WTC11 (cell line): Measurements from ENCODE around the gene ARAP2. TPM values are rescaled to one million over a fixed set of nuclear protein-coding genes. Genes with fewer than 3 reads are reported as not detected.

Experiments used
- ATAC-seq: fragments of 200-7000 bp; cut with Tn5 transposase; 2 replicates; pipeline ENCODE4 v1.10.0; 2021; ENCODE audit warnings: mild to moderate bottlenecking, moderate library complexity
- CTCF ChIA-PET: fragments of 300-600 bp; sonication (Branson Sonifier 250); formaldehyde crosslinking; loops from one replicate; lab custom pipeline; 2021; ENCODE audit warnings: antibody characterized with exemption; lab: Charles Lee
- POLR2A ChIA-PET: fragments of 350-600 bp; sonication (Branson Sonifier 250); formaldehyde crosslinking; loops from one replicate; lab custom pipeline; 2021; ENCODE audit warnings: antibody characterized with exemption; lab: Charles Lee
- DNase-seq: peaks from one replicate; pipeline ENCODE4 v3.0.0; 2021; ENCODE audit warnings: low spot score
- H3K27ac Mint-ChIP-seq: 2 replicates; pipeline ENCODE4 v1.8.0; 2021; ENCODE audit warnings: mixed read lengths
- H3K27me3 Mint-ChIP-seq: 2 replicates; pipeline ENCODE4 v1.8.0; 2021; ENCODE audit warnings: low read depth, mild to moderate bottlenecking, moderate library complexity, mixed read lengths
- H3K36me3 Mint-ChIP-seq: 2 replicates; pipeline ENCODE4 v1.8.0; 2021; ENCODE audit warnings: mixed read lengths
- H3K4me1 Mint-ChIP-seq: 2 replicates; pipeline ENCODE4 v1.8.0; 2022; ENCODE audit warnings: mixed read lengths
- H3K4me3 Mint-ChIP-seq: 2 replicates; pipeline ENCODE4 v1.8.0; 2021; ENCODE audit warnings: mild to moderate bottlenecking, moderate library complexity, mixed read lengths
- H3K9me3 Mint-ChIP-seq: 2 replicates; pipeline ENCODE4 v1.8.0; 2021; ENCODE audit warnings: mixed read lengths
- ATF6 ChIP-seq: sonication (generic); formaldehyde crosslinking; IDR thresholded peaks from 2 replicates; pipeline ENCODE4 v1.8.1; 2023; ENCODE audit warnings: mild to moderate bottlenecking, missing genetic modification reagents
- CREB1 ChIP-seq: sonication (generic); formaldehyde crosslinking; IDR thresholded peaks from 2 replicates; pipeline ENCODE4 v1.8.0; 2023; ENCODE audit warnings: mild to moderate bottlenecking, missing genetic modification reagents
- GABPB1 ChIP-seq: sonication (generic); formaldehyde crosslinking; IDR thresholded peaks from 2 replicates; pipeline ENCODE4 v1.8.1; 2023; ENCODE audit warnings: mild to moderate bottlenecking, missing genetic modification reagents
- IRF1 ChIP-seq: sonication (generic); formaldehyde crosslinking; IDR thresholded peaks from 2 replicates; pipeline ENCODE4 v1.8.0; 2023; ENCODE audit warnings: missing genetic modification reagents
- MAX ChIP-seq: sonication (generic); formaldehyde crosslinking; IDR thresholded peaks from 2 replicates; pipeline ENCODE4 v1.8.0; 2022; ENCODE audit warnings: mild to moderate bottlenecking, missing genetic modification reagents
- NR2C2 ChIP-seq: sonication (generic); formaldehyde crosslinking; IDR thresholded peaks from 2 replicates; pipeline ENCODE4 v1.8.0; 2022; ENCODE audit warnings: mild to moderate bottlenecking, missing genetic modification reagents
- PRDM15 ChIP-seq: sonication (generic); formaldehyde crosslinking; IDR thresholded peaks from 2 replicates; pipeline ENCODE4 v1.8.0; 2022; ENCODE audit warnings: missing genetic modification reagents
- RELA ChIP-seq: sonication (generic); formaldehyde crosslinking; IDR thresholded peaks from 2 replicates; pipeline ENCODE4 v1.8.1; 2022; ENCODE audit warnings: missing genetic modification reagents, mild to moderate bottlenecking, borderline replicate concordance
- SP1 ChIP-seq: sonication (generic); formaldehyde crosslinking; conservative IDR thresholded peaks from 2 replicates; pipeline ENCODE4 v1.8.1; 2022; ENCODE audit warnings: missing genetic modification reagents
- ZBTB21 ChIP-seq: sonication (generic); formaldehyde crosslinking; IDR thresholded peaks from 2 replicates; pipeline ENCODE4 v1.8.1; 2023; ENCODE audit warnings: mild to moderate bottlenecking, missing genetic modification reagents, borderline replicate concordance
- ZBTB43 ChIP-seq: sonication (generic); formaldehyde crosslinking; IDR thresholded peaks from 2 replicates; pipeline ENCODE4 v1.8.1; 2023; ENCODE audit warnings: mild to moderate bottlenecking, missing genetic modification reagents
- ZNF512 ChIP-seq: sonication (generic); formaldehyde crosslinking; IDR thresholded peaks from 2 replicates; pipeline ENCODE4 v1.8.1; 2022; ENCODE audit warnings: missing genetic modification reagents, borderline replicate concordance
- total RNA-seq: library from RNA; stranded (reverse); gene quantifications from 3 replicates; pipeline ENCODE4 v1.2.3, GENCODE V29; 2021
- TF ChIP-seq, protein P1 (sequence below): sonication (generic); formaldehyde crosslinking; IDR thresholded peaks from 2 replicates; pipeline ENCODE4 v1.8.1; 2023; ENCODE audit warnings: mild to moderate bottlenecking, missing genetic modification reagents, moderate library complexity
- TF ChIP-seq, protein P2 (sequence below): sonication (generic); formaldehyde crosslinking; IDR thresholded peaks from 2 replicates; pipeline ENCODE4 v1.8.1; 2023; ENCODE audit warnings: mild to moderate bottlenecking, moderate library complexity, missing genetic modification reagents
- TF ChIP-seq, protein P3 (sequence below): fragments of 250-450 bp; sonication (Bioruptor Pico); IDR thresholded peaks from 2 replicates; pipeline ENCODE4 v2.1.2; 2022; ENCODE audit warnings: mild to moderate bottlenecking, moderate library complexity
- TF ChIP-seq, protein P4 (sequence below): fragments of 250-450 bp; sonication (Bioruptor Pico); conservative IDR thresholded peaks from 2 replicates; pipeline ENCODE4 v1.9.0; 2021; ENCODE audit warnings: mild to moderate bottlenecking
- TF ChIP-seq, protein P5 (sequence below): fragments of 250-450 bp; sonication (Bioruptor Pico); IDR thresholded peaks from 2 replicates; pipeline ENCODE4 v1.9.0; 2021; ENCODE audit warnings: moderate library complexity, mild to moderate bottlenecking, inconsistent platforms, borderline replicate concordance

The ARAP2 gene
- total RNA-seq, 1 experiment from 2014 or later, result 1.0 TPM

GRCh38 chr4:36163198-36163597 lies 81.1 kb downstream of the ARAP2 start:
- ATAC-seq, result no peak
- ChIA-PET POLR2A (no interaction called here), CTCF (no interaction called here)
- H3K36me3 Mint-ChIP-seq, result no peaks in the 10 kb centered on the region
- H3K27me3 Mint-ChIP-seq, result no peaks in the 10 kb centered on the region
- DNase-seq, result no peak
- TF ChIP-seq ATF6 (CRISPR knock-in tag) (no peak), ZBTB21 (CRISPR knock-in tag) (no peak), RELA (no peak), NR2C2 (CRISPR knock-in tag) (no peak), ZNF512 (CRISPR knock-in tag) (no peak), ZBTB43 (CRISPR knock-in tag) (no peak), PRDM15 (CRISPR knock-in tag) (no peak), CREB1 (CRISPR knock-in tag) (no peak), GABPB1 (CRISPR knock-in tag) (no peak)
- TF ChIP-seq, protein P1, sequence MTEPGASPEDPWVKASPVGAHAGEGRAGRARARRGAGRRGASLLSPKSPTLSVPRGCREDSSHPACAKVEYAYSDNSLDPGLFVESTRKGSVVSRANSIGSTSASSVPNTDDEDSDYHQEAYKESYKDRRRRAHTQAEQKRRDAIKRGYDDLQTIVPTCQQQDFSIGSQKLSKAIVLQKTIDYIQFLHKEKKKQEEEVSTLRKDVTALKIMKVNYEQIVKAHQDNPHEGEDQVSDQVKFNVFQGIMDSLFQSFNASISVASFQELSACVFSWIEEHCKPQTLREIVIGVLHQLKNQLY (CRISPR knock-in tag), result no peak
- TF ChIP-seq, protein P2, sequence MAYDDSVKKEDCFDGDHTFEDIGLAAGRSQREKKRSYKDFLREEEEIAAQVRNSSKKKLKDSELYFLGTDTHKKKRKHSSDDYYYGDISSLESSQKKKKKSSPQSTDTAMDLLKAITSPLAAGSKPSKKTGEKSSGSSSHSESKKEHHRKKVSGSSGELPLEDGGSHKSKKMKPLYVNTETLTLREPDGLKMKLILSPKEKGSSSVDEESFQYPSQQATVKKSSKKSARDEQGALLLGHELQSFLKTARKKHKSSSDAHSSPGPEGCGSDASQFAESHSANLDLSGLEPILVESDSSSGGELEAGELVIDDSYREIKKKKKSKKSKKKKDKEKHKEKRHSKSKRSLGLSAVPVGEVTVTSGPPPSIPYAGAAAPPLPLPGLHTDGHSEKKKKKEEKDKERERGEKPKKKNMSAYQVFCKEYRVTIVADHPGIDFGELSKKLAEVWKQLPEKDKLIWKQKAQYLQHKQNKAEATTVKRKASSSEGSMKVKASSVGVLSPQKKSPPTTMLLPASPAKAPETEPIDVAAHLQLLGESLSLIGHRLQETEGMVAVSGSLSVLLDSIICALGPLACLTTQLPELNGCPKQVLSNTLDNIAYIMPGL (CRISPR knock-in tag), result no peak
- no peak overlapping the region for H3K27ac Mint-ChIP-seq
- peaks cover 6% of the 10 kb centered on the region for H3K4me1 Mint-ChIP-seq
- no peaks in the 10 kb centered on the region for H3K9me3 Mint-ChIP-seq
- no peak overlapping the region for H3K4me3 Mint-ChIP-seq

DNA sequence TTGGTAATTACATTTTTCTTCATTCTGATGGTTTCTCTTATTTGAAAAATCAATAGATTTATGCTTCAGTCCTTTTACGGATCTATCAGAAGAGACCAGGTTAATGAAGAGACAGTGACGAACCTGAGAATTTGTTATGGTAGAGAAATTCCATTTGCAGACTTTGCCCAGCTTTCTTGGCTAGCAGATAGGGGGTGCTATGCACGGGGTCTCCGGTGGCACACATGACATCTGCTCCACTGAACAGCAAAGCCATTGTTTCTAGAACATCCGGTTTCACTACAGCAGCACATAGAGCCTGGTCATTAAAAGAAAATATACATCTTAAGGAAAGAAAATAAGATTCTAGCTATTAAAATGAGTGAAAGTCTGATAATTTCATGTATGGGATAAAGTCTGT lies 85.1 kb downstream of the ARAP2 start:
- Mint-ChIP-seq H3K4me1 (peaks cover 6% of the 10 kb centered on the region), H3K9me3 (no peaks in the 10 kb centered on the region), H3K27ac (no peak overlapping the region), H3K4me3 (no peak overlapping the region), H3K27me3 (no peaks in the 10 kb centered on the region), H3K36me3 (no peaks in the 10 kb centered on the region)
- CTCF ChIA-PET, result interaction anchor here (0.6 to 1.1 kb wide), 4 partner anchors 22 to 85 kb away, joined by 3 to 5 read pairs (median 4); partner anchors contain the start of gene ARAP2
- peak; percentile 74 for ATAC-seq
- POLR2A ChIA-PET, result no interaction called here
- DNase-seq, result peak; percentile 17
- TF ChIP-seq MAX (CRISPR knock-in tag) (no peak), SP1 (CRISPR knock-in tag) (no peak), IRF1 (no peak), ZBTB21 (CRISPR knock-in tag) (no peak)
- TF ChIP-seq, protein P3, sequence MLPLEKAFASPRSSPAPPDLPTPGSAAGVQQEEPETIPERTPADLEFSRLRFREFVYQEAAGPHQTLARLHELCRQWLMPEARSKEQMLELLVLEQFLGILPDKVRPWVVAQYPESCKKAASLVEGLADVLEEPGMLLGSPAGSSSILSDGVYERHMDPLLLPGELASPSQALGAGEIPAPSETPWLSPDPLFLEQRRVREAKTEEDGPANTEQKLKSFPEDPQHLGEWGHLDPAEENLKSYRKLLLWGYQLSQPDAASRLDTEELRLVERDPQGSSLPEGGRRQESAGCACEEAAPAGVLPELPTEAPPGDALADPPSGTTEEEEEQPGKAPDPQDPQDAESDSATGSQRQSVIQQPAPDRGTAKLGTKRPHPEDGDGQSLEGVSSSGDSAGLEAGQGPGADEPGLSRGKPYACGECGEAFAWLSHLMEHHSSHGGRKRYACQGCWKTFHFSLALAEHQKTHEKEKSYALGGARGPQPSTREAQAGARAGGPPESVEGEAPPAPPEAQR, result no peak
- TF ChIP-seq, protein P4, sequence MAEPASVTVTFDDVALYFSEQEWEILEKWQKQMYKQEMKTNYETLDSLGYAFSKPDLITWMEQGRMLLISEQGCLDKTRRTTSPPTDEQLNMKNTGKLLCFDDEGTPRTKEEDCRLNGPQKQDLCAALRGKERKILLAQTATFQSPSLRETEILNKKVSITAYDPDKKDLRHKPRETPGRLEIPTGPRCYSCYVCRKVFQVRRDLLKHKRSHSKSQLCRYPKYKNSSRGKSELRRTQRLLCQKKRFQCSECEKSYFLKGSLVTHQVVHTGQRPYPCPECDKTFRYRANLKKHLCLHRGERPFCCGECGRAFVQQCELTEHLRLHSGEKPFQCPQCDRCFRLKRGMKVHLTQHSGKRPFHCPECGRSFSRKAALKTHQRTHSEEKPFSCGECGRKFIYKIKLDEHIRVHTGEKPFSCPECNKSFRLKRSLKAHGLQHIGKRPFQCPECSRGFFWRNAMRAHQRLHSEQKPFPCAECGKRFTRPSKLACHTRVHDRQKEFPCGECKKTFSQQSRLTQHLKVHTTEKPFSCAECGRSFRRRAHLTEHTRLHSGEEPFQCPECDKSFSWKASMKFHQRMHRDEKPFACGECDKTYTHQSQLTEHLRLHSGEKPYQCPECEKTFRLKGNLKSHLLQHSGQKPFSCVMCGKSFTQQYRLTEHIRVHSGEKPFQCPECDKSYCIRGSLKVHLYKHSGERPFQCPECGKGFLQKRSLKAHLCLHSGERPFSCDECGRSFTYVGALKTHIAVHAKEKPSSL (CRISPR knock-in tag), result no peak
- TF ChIP-seq, protein P5, sequence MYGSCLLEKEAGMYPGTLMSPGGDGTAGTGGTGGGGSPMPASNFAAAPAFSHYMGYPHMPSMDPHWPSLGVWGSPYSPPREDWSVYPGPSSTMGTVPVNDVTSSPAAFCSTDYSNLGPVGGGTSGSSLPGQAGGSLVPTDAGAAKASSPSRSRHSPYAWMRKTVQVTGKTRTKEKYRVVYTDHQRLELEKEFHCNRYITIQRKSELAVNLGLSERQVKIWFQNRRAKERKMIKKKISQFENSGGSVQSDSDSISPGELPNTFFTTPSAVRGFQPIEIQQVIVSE (CRISPR knock-in tag), result no peak
